ENCODE results near the gene CRYGN. TPM values are rescaled to one million over a fixed set of nuclear protein-coding genes. Genes with fewer than 3 reads are reported as not detected.

The CRYGN gene
- not detected for total RNA-seq (ENCODE audit: insufficient read depth, low replicate concordance)

GRCh38 chr7:151439855-151440798 is at the start of gene CRYGN:
Gene CRYGN (minus strand): TSS chr7:151440141. CDS start chr7:151439917, 224 bp downstream.
- no peak for DNase-seq (ENCODE audit: low spot score)

- no peak for DNase-seq (ENCODE audit: low spot score)
Observed at GRCh38 chr7:151489498-151489897, 49.6 kb upstream of the CRYGN start.

- no peak for DNase-seq (ENCODE audit: low spot score)
Observed at GRCh38 chr7:151488096-151488495, 48.2 kb upstream of the CRYGN start.

- no peak for DNase-seq (ENCODE audit: low spot score)
Observed at GRCh38 chr7:151487228-151487627, 47.3 kb upstream of the CRYGN start.

GRCh38 chr7:151486074-151486473 is 46.1 kb upstream of the CRYGN start:
- DNase-seq (ENCODE audit: low spot score): no peak

GRCh38 chr7:151484971-151485707 is 45.2 kb upstream of the CRYGN start:
- DNase-seq (ENCODE audit: low spot score): peak; percentile 43

- DNase-seq (ENCODE audit: low spot score): no peak
Observed at GRCh38 chr7:151483711-151483983, 43.7 kb upstream of the CRYGN start.

GRCh38 chr7:151482883-151483710 is 43.2 kb upstream of the CRYGN start:
- no peak for DNase-seq (ENCODE audit: low spot score)

- no peak for DNase-seq (ENCODE audit: low spot score)
Observed at GRCh38 chr7:151481650-151482505, 41.9 kb upstream of the CRYGN start.

GRCh38 chr7:151477867-151478266 is 37.9 kb upstream of the CRYGN start:
- no peak for DNase-seq (ENCODE audit: low spot score)

- DNase-seq (ENCODE audit: low spot score): no peak
Observed at GRCh38 chr7:151472644-151473380, 32.9 kb upstream of the CRYGN start.

GRCh38 chr7:151470711-151471110 is 30.8 kb upstream of the CRYGN start:
- no peak for DNase-seq (ENCODE audit: low spot score)

GRCh38 chr7:151469281-151469680 is 29.3 kb upstream of the CRYGN start:
- DNase-seq (ENCODE audit: low spot score): no peak

GRCh38 chr7:151468217-151469018 is 28.5 kb upstream of the CRYGN start:
- no peak for DNase-seq (ENCODE audit: low spot score)

- no peak for DNase-seq (ENCODE audit: low spot score)
Observed at GRCh38 chr7:151465169-151465568, 25.2 kb upstream of the CRYGN start.

- no peak for DNase-seq (ENCODE audit: low spot score)
Observed at GRCh38 chr7:151462306-151462779, 22.4 kb upstream of the CRYGN start.

GRCh38 chr7:151461942-151462230 is 21.9 kb upstream of the CRYGN start:
- no peak for DNase-seq (ENCODE audit: low spot score)

- DNase-seq (ENCODE audit: low spot score): no peak
Observed at GRCh38 chr7:151461096-151461941, 21.4 kb upstream of the CRYGN start.

- DNase-seq (ENCODE audit: low spot score): no peak
Observed at GRCh38 chr7:151460474-151460855, 20.5 kb upstream of the CRYGN start.
